PC-9 (cell line): ENCODE results near the gene KAZALD1. TPM values are rescaled to one million over a fixed set of nuclear protein-coding genes. Genes with fewer than 3 reads are reported as not detected.

ENCODE experiments used
- BruUV-seq: library from RNA; stranded (reverse); fragments of 400-500 nt; replicated peaks from 2 replicates; lab custom pipeline; 2021; lab: Mats Ljungman, UMichigan
- CTCF ChIA-PET: fragments of 300-600 bp; sonication (Branson Sonifier 250); formaldehyde crosslinking; loops from one replicate; lab custom pipeline; 2022; ENCODE audit warnings: antibody characterized with exemption; lab: Charles Lee
- POLR2A ChIA-PET: fragments of 300-600 bp; sonication (Branson Sonifier 250); formaldehyde crosslinking; loops from one replicate; lab custom pipeline; 2022; ENCODE audit warnings: antibody characterized with exemption; ENCODE audit not compliant: unreplicated experiment; lab: Charles Lee
- DNase-seq, 2 experiments: peaks; one replicate each; pipeline versions ENCODE4 v3.0.0 to v3.0.0-alpha.2; 2015 to 2022; ENCODE audit warnings: mixed read lengths in 1 of 2
- H2AFZ ChIP-seq: fragments of 200-600 bp; sonication (generic); 2 replicates; pipeline ENCODE4 v1.8.1; 2017; ENCODE audit warnings: antibody characterized with exemption
- H3F3A ChIP-seq: fragments of 200-600 bp; sonication (generic); 2 replicates; pipeline ENCODE4 v1.8.1; 2017; ENCODE audit warnings: antibody characterized with exemption, mild to moderate bottlenecking, low read depth; ENCODE audit not compliant: insufficient read depth
- H3K27ac ChIP-seq: fragments of 200-600 bp; sonication (generic); 2 replicates; pipeline ENCODE4 v1.6.1; 2016; ENCODE audit warnings: mixed run types
- H3K27me3 ChIP-seq: fragments of 200-600 bp; sonication (generic); 2 replicates; pipeline ENCODE4 v1.6.1; 2016; ENCODE audit warnings: low read depth, mixed run types; ENCODE audit not compliant: insufficient read depth
- H3K36me3 ChIP-seq: fragments of 200-600 bp; sonication (generic); 2 replicates; pipeline ENCODE4 v1.6.1; 2016; ENCODE audit warnings: low read depth, mixed run types
- H3K4me1 ChIP-seq: fragments of 200-600 bp; sonication (generic); replicated peaks from 2 replicates; pipeline ENCODE4 v1.6.1; 2016; ENCODE audit warnings: mixed run types; ENCODE audit not compliant: insufficient read depth
- H3K4me2 ChIP-seq: fragments of 200-600 bp; sonication (generic); 2 replicates; pipeline ENCODE4 v1.6.1; 2017; ENCODE audit warnings: mixed run types
- H3K4me3 ChIP-seq: fragments of 200-600 bp; sonication (generic); 2 replicates; pipeline ENCODE4 v1.6.1; 2016; ENCODE audit warnings: mixed run types
- H3K79me2 ChIP-seq: fragments of 200-600 bp; sonication (generic); 2 replicates; pipeline ENCODE4 v1.6.1; 2017; ENCODE audit warnings: low read depth, mixed run types
- H3K9me2 ChIP-seq: fragments of 200-600 bp; sonication (generic); 2 replicates; pipeline ENCODE4 v1.8.1; 2017; ENCODE audit warnings: mild to moderate bottlenecking; ENCODE audit not compliant: insufficient read depth
- H3K9me3 ChIP-seq: fragments of 200-600 bp; sonication (generic); 2 replicates; pipeline ENCODE4 v1.8.1; 2016; ENCODE audit warnings: low read depth; ENCODE audit not compliant: insufficient read depth
- H4K20me1 ChIP-seq: fragments of 200-600 bp; sonication (generic); 2 replicates; pipeline ENCODE4 v1.8.1; 2017; ENCODE audit not compliant: insufficient read depth
- CTCF ChIP-seq: fragments of 200-600 bp; sonication (generic); conservative IDR thresholded peaks from 2 replicates; pipeline ENCODE4 v1.6.1; 2017; ENCODE audit warnings: mixed run types, antibody characterized with exemption, mild to moderate bottlenecking, moderate library complexity
- EZH2 ChIP-seq: fragments of 200-600 bp; sonication (generic); IDR thresholded peaks from 2 replicates; pipeline ENCODE4 v1.8.0; 2017; ENCODE audit warnings: antibody characterized with exemption, low read depth
- intact Hi-C: fragments of 100-400 bp; cut with micrococcal nuclease; formaldehyde crosslinking; loops from one replicate; pipeline ENCODE4 v1.10.0; 2022; ENCODE audit not compliant: unreplicated experiment
- total RNA-seq: library from RNA; stranded (reverse); gene quantifications from 2 replicates; pipeline ENCODE4 v1.2.3, GENCODE V29; 2021

Gene KAZALD1
- total RNA-seq, 1 experiment from 2014 or later = 19.7 TPM

DNA sequence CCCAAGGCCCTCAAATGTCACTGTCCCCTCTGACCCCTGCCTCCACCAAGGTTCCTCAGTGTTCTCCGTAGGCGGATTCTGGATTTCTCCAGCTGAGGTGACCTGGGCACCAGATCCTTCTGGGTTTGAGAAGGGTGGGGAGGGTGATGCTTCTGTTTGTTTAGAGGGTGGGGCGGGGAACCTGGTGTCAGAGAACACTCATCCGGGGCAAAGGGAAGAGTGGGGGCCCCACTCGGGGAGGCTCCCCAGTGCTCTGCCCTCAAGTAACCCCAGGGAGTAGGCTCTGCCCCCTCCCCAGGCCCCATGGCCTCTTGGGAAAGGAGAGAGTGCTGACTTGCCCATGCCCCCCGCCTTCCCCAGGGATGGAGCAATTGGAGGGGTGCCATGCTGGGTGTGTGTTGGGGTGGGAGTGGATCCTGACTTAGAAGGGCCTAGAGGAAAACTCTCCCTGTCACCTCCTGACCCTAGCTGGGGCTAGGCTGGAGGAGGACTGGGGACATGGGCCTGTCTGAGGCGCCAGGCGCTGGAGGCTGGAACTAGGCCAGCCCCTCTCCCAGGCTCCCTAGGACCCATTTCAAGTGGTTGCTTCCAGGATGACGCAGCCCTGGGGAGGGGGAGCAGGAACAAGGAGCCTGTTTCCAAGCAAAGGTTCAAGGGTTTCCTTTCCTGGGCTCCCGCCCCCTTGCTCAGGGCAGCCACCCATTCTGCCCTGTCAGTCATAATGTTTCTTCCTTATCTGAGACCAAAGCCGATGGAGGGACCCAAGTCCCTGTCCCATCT is 27.9 kb downstream of the KAZALD1 start:
- no peak for TF ChIP-seq EZH2
- TF ChIP-seq CTCF = no peak
- no peak overlapping the region for H3K4me2 ChIP-seq
- H3K4me3 ChIP-seq = no peak overlapping the region
- H2AFZ ChIP-seq = no peak overlapping the region
- no peaks in the 10 kb centered on the region for H3K79me2 ChIP-seq
- ChIA-PET CTCF (no interaction called here), POLR2A (interaction anchor here (0.6 kb wide), 1 partner anchor 92 kb away, joined by 3 read pairs; no protein-coding TSS in a partner anchor)
- no peak overlapping the region for H3K27ac ChIP-seq
- H3K9me3 ChIP-seq = no peaks in the 10 kb centered on the region
- H3K4me1 ChIP-seq = 0 out of 2 replicates have a peak, but pooled peaks cover 7% of the 10 kb centered on the region
- no peaks in the 10 kb centered on the region for H3F3A ChIP-seq
- no peaks in the 10 kb centered on the region for H3K9me2 ChIP-seq
- no peaks in the 10 kb centered on the region for H4K20me1 ChIP-seq
- H3K36me3 ChIP-seq = no peaks in the 10 kb centered on the region
- BruUV-seq = no TSS peak
- no peak for DNase-seq
- peaks cover 26% of the 10 kb centered on the region for H3K27me3 ChIP-seq
- intact Hi-C loops = no loop called here

- Histone ChIP-seq H2AFZ (no peak overlapping the region), H3K27ac (no peak overlapping the region), H3K27me3 (peaks cover 25% of the 10 kb centered on the region), H4K20me1 (no peaks in the 10 kb centered on the region), H3K9me2 (no peaks in the 10 kb centered on the region), H3K79me2 (no peaks in the 10 kb centered on the region), H3K36me3 (no peaks in the 10 kb centered on the region), H3K4me2 (no peak overlapping the region), H3K4me1 (0 out of 2 replicates have a peak, but pooled peaks cover 7% of the 10 kb centered on the region), H3K4me3 (no peak overlapping the region), H3K9me3 (no peaks in the 10 kb centered on the region), H3F3A (no peaks in the 10 kb centered on the region)
- intact Hi-C loops = no loop called here
- TF ChIP-seq EZH2 (no peak), CTCF (no peak)
- ChIA-PET CTCF (no interaction called here), POLR2A (no interaction called here)
- DNase-seq = no peak
- BruUV-seq = no TSS peak
Measured at GRCh38 chr10:101090597-101090996, 28.8 kb downstream of the KAZALD1 start.

GRCh38 chr10:101091546-101092290 is 29.9 kb downstream of the KAZALD1 start:
- intact Hi-C loops = no loop called here
- Histone ChIP-seq H3K36me3 (no peaks in the 10 kb centered on the region), H4K20me1 (no peaks in the 10 kb centered on the region), H3K4me1 (0 out of 2 replicates have a peak, but pooled peaks cover 7% of the 10 kb centered on the region), H3K4me3 (no peak overlapping the region), H3K9me3 (no peaks in the 10 kb centered on the region), H3K4me2 (no peak overlapping the region), H3K9me2 (no peaks in the 10 kb centered on the region), H3F3A (no peaks in the 10 kb centered on the region), H2AFZ (no peak overlapping the region), H3K79me2 (no peaks in the 10 kb centered on the region), H3K27ac (no peak overlapping the region), H3K27me3 (peaks cover 27% of the 10 kb centered on the region)
- DNase-seq = no peak
- ChIA-PET POLR2A (no interaction called here), CTCF (interaction anchor here (0.5 to 0.7 kb wide), 5 partner anchors 22 to 466 kb away, joined by 3 to 5 read pairs (median 3); no protein-coding TSS in a partner anchor)
- no TSS peak for BruUV-seq
- no peak for TF ChIP-seq CTCF
- no peak for TF ChIP-seq EZH2
